ENCODE data around the gene FBXO9.
A peak's percentile ranks its signal among the peaks of the same experiment; 100 is the strongest.
"Not testable (repeated sequence)": the region's sequence is repeated elsewhere in the genome, so short reads cannot be mapped to it uniquely, and the experiment has no call there.

Gene FBXO9

GRCh38 chr6:53062169-53062539, 3.0 kb upstream of the FBXO9 start:
- Histone ChIP-seq H3K4me1 (ENCODE audit: control insufficient read depth, insufficient read depth, low read length) (peaks cover 4% of the 10 kb centered on the region), H3K27ac (ENCODE audit: insufficient read depth, low read depth, low read length, poor library complexity, severe bottlenecking) (no peak overlapping the region), H3K27me3 (ENCODE audit: control insufficient read depth, insufficient read depth, low read length, poor library complexity, severe bottlenecking) (peaks cover 9% of the 10 kb centered on the region), H3K9me3 (ENCODE audit: control insufficient read depth, low read length) (no peaks in the 10 kb centered on the region), H3K4me3 (ENCODE audit: insufficient read depth, low read depth, low read length) (peak overlapping the region; percentile 76), H3K36me3 (ENCODE audit: control insufficient read depth, insufficient read depth, low read length) (no peaks in the 10 kb centered on the region)
- WGBS, 2 experiments, result 29 to 33% methylated on average over 2 to 3 of the region's 5 CpGs

- H3K4me3 ChIP-seq (ENCODE audit: insufficient read depth, low read depth, low read length); H3K9me3 ChIP-seq (ENCODE audit: control insufficient read depth, low read length); H3K36me3 ChIP-seq (ENCODE audit: control insufficient read depth, insufficient read depth, low read length); H3K27ac ChIP-seq (ENCODE audit: insufficient read depth, low read depth, low read length, poor library complexity, severe bottlenecking); H3K27me3 ChIP-seq (ENCODE audit: control insufficient read depth, insufficient read depth, low read length, poor library complexity, severe bottlenecking); H3K4me1 ChIP-seq (ENCODE audit: control insufficient read depth, insufficient read depth, low read length): not testable (repeated sequence)
- WGBS, 2 experiments, result 88 to 92% methylated on average over 16 of the region's 16 CpGs
Observed at GRCh38 chr6:53064255-53064654, 949 bp upstream of the FBXO9 start.

- Histone ChIP-seq H3K9me3 (ENCODE audit: control insufficient read depth, low read length) (no peaks in the 10 kb centered on the region), H3K4me3 (ENCODE audit: insufficient read depth, low read depth, low read length) (peak overlapping the region; percentile 99), H3K4me1 (ENCODE audit: control insufficient read depth, insufficient read depth, low read length) (no peaks in the 10 kb centered on the region), H3K27me3 (ENCODE audit: control insufficient read depth, insufficient read depth, low read length, poor library complexity, severe bottlenecking) (peaks cover 9% of the 10 kb centered on the region), H3K27ac (ENCODE audit: insufficient read depth, low read depth, low read length, poor library complexity, severe bottlenecking) (no peak overlapping the region), H3K36me3 (ENCODE audit: control insufficient read depth, insufficient read depth, low read length) (no peaks in the 10 kb centered on the region)
- 0 to 1% methylated on average over 26 of the region's 26 CpGs for WGBS, 2 experiments
Observed at GRCh38 chr6:53064726-53065265, 408 bp upstream of the FBXO9 start.

- no peaks in the 10 kb centered on the region for H3K36me3 ChIP-seq (ENCODE audit: control insufficient read depth, insufficient read depth, low read length)
- 5 to 6% methylated on average over 19 of the region's 19 CpGs for WGBS, 2 experiments
- H3K27me3 ChIP-seq (ENCODE audit: control insufficient read depth, insufficient read depth, low read length, poor library complexity, severe bottlenecking), result peaks cover 9% of the 10 kb centered on the region
- H3K27ac ChIP-seq (ENCODE audit: insufficient read depth, low read depth, low read length, poor library complexity, severe bottlenecking), result no peak overlapping the region
- peak overlapping the region; percentile 99 for H3K4me3 ChIP-seq (ENCODE audit: insufficient read depth, low read depth, low read length)
- no peaks in the 10 kb centered on the region for H3K4me1 ChIP-seq (ENCODE audit: control insufficient read depth, insufficient read depth, low read length)
- H3K9me3 ChIP-seq (ENCODE audit: control insufficient read depth, low read length), result no peaks in the 10 kb centered on the region
Observed at GRCh38 chr6:53066077-53066417, 843 bp downstream of the FBXO9 start.

- H3K4me3 ChIP-seq (ENCODE audit: insufficient read depth, low read depth, low read length), result no peak overlapping the region
- H3K36me3 ChIP-seq (ENCODE audit: control insufficient read depth, insufficient read depth, low read length), result no peaks in the 10 kb centered on the region
- no peaks in the 10 kb centered on the region for H3K9me3 ChIP-seq (ENCODE audit: control insufficient read depth, low read length)
- peaks cover 9% of the 10 kb centered on the region for H3K27me3 ChIP-seq (ENCODE audit: control insufficient read depth, insufficient read depth, low read length, poor library complexity, severe bottlenecking)
- no peaks in the 10 kb centered on the region for H3K4me1 ChIP-seq (ENCODE audit: control insufficient read depth, insufficient read depth, low read length)
- WGBS, 2 experiments, result 95 to 97% methylated on average over 3 to 4 of the region's 4 CpGs
- H3K27ac ChIP-seq (ENCODE audit: insufficient read depth, low read depth, low read length, poor library complexity, severe bottlenecking), result no peak overlapping the region
Observed at GRCh38 chr6:53066874-53067706, 1.9 kb downstream of the FBXO9 start.

- Histone ChIP-seq H3K27me3 (ENCODE audit: control insufficient read depth, insufficient read depth, low read length, poor library complexity, severe bottlenecking) (peaks cover under 1% of the 10 kb centered on the region), H3K36me3 (ENCODE audit: control insufficient read depth, insufficient read depth, low read length) (no peaks in the 10 kb centered on the region), H3K4me3 (ENCODE audit: insufficient read depth, low read depth, low read length) (no peak overlapping the region), H3K4me1 (ENCODE audit: control insufficient read depth, insufficient read depth, low read length) (no peaks in the 10 kb centered on the region), H3K27ac (ENCODE audit: insufficient read depth, low read depth, low read length, poor library complexity, severe bottlenecking) (no peak overlapping the region), H3K9me3 (ENCODE audit: control insufficient read depth, low read length) (no peaks in the 10 kb centered on the region)
- WGBS, 2 experiments, result no CpG with 5 or more reads among the region's 1 CpG
Observed at GRCh38 chr6:53067849-53068361, 2.7 kb downstream of the FBXO9 start.

- Histone ChIP-seq H3K4me1 (ENCODE audit: control insufficient read depth, insufficient read depth, low read length) (no peaks in the 10 kb centered on the region), H3K4me3 (ENCODE audit: insufficient read depth, low read depth, low read length) (no peak overlapping the region), H3K36me3 (ENCODE audit: control insufficient read depth, insufficient read depth, low read length) (peaks cover 2% of the 10 kb centered on the region), H3K9me3 (ENCODE audit: control insufficient read depth, low read length) (no peaks in the 10 kb centered on the region), H3K27me3 (ENCODE audit: control insufficient read depth, insufficient read depth, low read length, poor library complexity, severe bottlenecking) (no peaks in the 10 kb centered on the region), H3K27ac (ENCODE audit: insufficient read depth, low read depth, low read length, poor library complexity, severe bottlenecking) (no peak overlapping the region)
- WGBS, 2 experiments, result no CpG with 5 or more reads among the region's 1 CpG
Observed at GRCh38 chr6:53069427-53069826, 4.2 kb downstream of the FBXO9 start.

- no peak overlapping the region for H3K4me3 ChIP-seq (ENCODE audit: insufficient read depth, low read depth, low read length)
- WGBS, 2 experiments, result 74 to 86% methylated on average over 1 of the region's 1 CpG
- no peak overlapping the region for H3K27ac ChIP-seq (ENCODE audit: insufficient read depth, low read depth, low read length, poor library complexity, severe bottlenecking)
- H3K36me3 ChIP-seq (ENCODE audit: control insufficient read depth, insufficient read depth, low read length), result peaks cover 5% of the 10 kb centered on the region
- H3K4me1 ChIP-seq (ENCODE audit: control insufficient read depth, insufficient read depth, low read length), result no peaks in the 10 kb centered on the region
- H3K9me3 ChIP-seq (ENCODE audit: control insufficient read depth, low read length), result no peaks in the 10 kb centered on the region
- H3K27me3 ChIP-seq (ENCODE audit: control insufficient read depth, insufficient read depth, low read length, poor library complexity, severe bottlenecking), result no peaks in the 10 kb centered on the region
Observed at GRCh38 chr6:53070806-53071205, 5.6 kb downstream of the FBXO9 start.

GRCh38 chr6:53074347-53074746, 9.1 kb downstream of the FBXO9 start:
- Histone ChIP-seq H3K4me3 (ENCODE audit: insufficient read depth, low read depth, low read length) (no peak overlapping the region), H3K27ac (ENCODE audit: insufficient read depth, low read depth, low read length, poor library complexity, severe bottlenecking) (no peak overlapping the region), H3K27me3 (ENCODE audit: control insufficient read depth, insufficient read depth, low read length, poor library complexity, severe bottlenecking) (no peaks in the 10 kb centered on the region), H3K9me3 (ENCODE audit: control insufficient read depth, low read length) (no peaks in the 10 kb centered on the region), H3K4me1 (ENCODE audit: control insufficient read depth, insufficient read depth, low read length) (no peaks in the 10 kb centered on the region), H3K36me3 (ENCODE audit: control insufficient read depth, insufficient read depth, low read length) (peaks cover 9% of the 10 kb centered on the region)
- 92 to 98% methylated on average over 2 to 3 of the region's 3 CpGs for WGBS, 2 experiments

GRCh38 chr6:53080813-53081212, 15.6 kb downstream of the FBXO9 start:
- Histone ChIP-seq H3K36me3 (ENCODE audit: control insufficient read depth, insufficient read depth, low read length) (peaks cover 20% of the 10 kb centered on the region), H3K4me1 (ENCODE audit: control insufficient read depth, insufficient read depth, low read length) (no peaks in the 10 kb centered on the region), H3K4me3 (ENCODE audit: insufficient read depth, low read depth, low read length) (no peak overlapping the region), H3K27me3 (ENCODE audit: control insufficient read depth, insufficient read depth, low read length, poor library complexity, severe bottlenecking) (no peaks in the 10 kb centered on the region), H3K9me3 (ENCODE audit: control insufficient read depth, low read length) (no peaks in the 10 kb centered on the region), H3K27ac (ENCODE audit: insufficient read depth, low read depth, low read length, poor library complexity, severe bottlenecking) (no peak overlapping the region)
- WGBS, 2 experiments, result 100% methylated on average over 1 of the region's 1 CpG

Data from ectodermal cell (in vitro differentiated cells).